ENCODE measurements around the gene ADAMTS9.

DNA sequence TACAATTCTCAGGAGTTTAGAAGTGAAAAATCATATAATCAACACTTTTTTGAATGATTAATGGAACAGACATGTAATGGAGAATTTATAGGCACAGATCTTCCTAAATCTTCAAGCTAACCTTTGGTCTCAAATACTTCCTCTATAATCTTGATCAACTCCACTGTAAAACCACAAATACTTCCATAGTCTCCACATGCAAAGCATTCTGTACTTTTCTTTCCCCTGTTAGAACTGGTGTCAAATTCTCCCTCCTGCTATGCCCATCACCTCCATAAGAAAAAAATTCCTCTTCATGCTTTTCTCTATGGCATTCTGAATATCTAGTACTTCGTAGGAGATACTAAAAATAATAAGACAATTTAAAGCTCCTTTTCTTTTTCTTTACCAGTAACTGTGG lies 214.3 kb downstream of the ADAMTS9 start:
- TF ChIP-seq, protein P1, sequence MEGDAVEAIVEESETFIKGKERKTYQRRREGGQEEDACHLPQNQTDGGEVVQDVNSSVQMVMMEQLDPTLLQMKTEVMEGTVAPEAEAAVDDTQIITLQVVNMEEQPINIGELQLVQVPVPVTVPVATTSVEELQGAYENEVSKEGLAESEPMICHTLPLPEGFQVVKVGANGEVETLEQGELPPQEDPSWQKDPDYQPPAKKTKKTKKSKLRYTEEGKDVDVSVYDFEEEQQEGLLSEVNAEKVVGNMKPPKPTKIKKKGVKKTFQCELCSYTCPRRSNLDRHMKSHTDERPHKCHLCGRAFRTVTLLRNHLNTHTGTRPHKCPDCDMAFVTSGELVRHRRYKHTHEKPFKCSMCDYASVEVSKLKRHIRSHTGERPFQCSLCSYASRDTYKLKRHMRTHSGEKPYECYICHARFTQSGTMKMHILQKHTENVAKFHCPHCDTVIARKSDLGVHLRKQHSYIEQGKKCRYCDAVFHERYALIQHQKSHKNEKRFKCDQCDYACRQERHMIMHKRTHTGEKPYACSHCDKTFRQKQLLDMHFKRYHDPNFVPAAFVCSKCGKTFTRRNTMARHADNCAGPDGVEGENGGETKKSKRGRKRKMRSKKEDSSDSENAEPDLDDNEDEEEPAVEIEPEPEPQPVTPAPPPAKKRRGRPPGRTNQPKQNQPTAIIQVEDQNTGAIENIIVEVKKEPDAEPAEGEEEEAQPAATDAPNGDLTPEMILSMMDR (IDR thresholded peaks at IDR 0.05; ENCODE audit: insufficient read depth, low read length, poor library complexity, severe bottlenecking) = no peak
- no peak for TF ChIP-seq EZH2phosphoT487 (conservative IDR thresholded peaks at IDR 0.05; ENCODE audit: low read length)

All from SU-DHL-6 (cell line).